ENCODE results near the gene C11orf98.

- TF ChIP-seq CTCF (optimal IDR thresholded peaks at IDR 0.05 in 1 of 3, IDR thresholded peaks at IDR 0.05 in 1 of 3, conservative IDR thresholded peaks at IDR 0.05 in 1 of 3; ENCODE audit: extremely low read depth in 1 of 3, insufficient read depth in 2 of 3, low read length in 3 of 3) (peak in 2 of 3 experiments; percentile 13 to 26), EZH2 (IDR thresholded peaks at IDR 0.05; ENCODE audit: low read length) (no peak)
Measured at GRCh38 chr11:62705413-62705812, 40.4 kb upstream of the C11orf98 start.

Data from keratinocyte (primary cell).